Right lobe of liver (tissue), 4 donors: ENCODE measurements around the gene DNAJC24.

Experiments used
- CTCF ChIP-seq, 4 donors: fragments of 200-600 bp in 3 of 4; fragments of 450-650 bp in 1 of 4; IDR thresholded peaks; one replicate each; pipeline versions ENCODE4 v1.5.1 to v1.8.0; 2016 to 2022; ENCODE audit warnings: antibody characterized with exemption in 4 of 4, mild to moderate bottlenecking in 2 of 4
- POLR2A ChIP-seq: fragments of 450-650 bp; IDR thresholded peaks from one replicate; pipeline ENCODE4 v1.6.1; 2017; ENCODE audit warnings: antibody characterized with exemption, mild to moderate bottlenecking
- donor health status: DM: no; HTN: no; CAD: no.
- donor health status: DM: no; HTN: no; CAD: no.
- donor health status: DM: no; HTN: yes; CAD: no.

- TF ChIP-seq CTCF (IDR thresholded peaks at IDR 0.05) = no peak
- TF ChIP-seq POLR2A = no peak
These were observed 50.0 kb downstream of the DNAJC24 start for GRCh38 chr11:31419669-31420068.
